B cell (primary cell): ENCODE data around the gene PNPLA1. TPM values are rescaled to one million over a fixed set of nuclear protein-coding genes. Genes with fewer than 3 reads are reported as not detected.

Source experiments
- ATAC-seq: fragments of 200-7000 bp; cut with Tn5 transposase; one replicate; pipeline ENCODE4 v1.10.0; 2021; ENCODE audit warnings: low read depth, mild to moderate bottlenecking, moderate number of reproducible peaks, moderate library complexity
- CTCF ChIA-PET: fragments of 350-600 bp; sonication (Branson Sonifier 250); formaldehyde crosslinking; loops from one replicate; lab custom pipeline; 2021; ENCODE audit warnings: antibody characterized with exemption, inconsistent platforms; lab: Charles Lee
- POLR2A ChIA-PET: fragments of 350-600 bp; sonication (Branson Sonifier 250); formaldehyde crosslinking; loops from one replicate; lab custom pipeline; 2021; ENCODE audit warnings: antibody characterized with exemption; lab: Charles Lee
- DNase-seq: peaks from one replicate; pipeline ENCODE4 v3.0.0; 2013
- H2AFZ ChIP-seq: 2 replicates; pipeline ENCODE4 v1.6.1; 2012; ENCODE audit warnings: mild to moderate bottlenecking, low read depth, low read length; ENCODE audit not compliant: insufficient read depth, poor library complexity, severe bottlenecking
- H3K27ac ChIP-seq, 2 donors: 1 replicate in 1 of 2; 2 replicates in 1 of 2; pipeline ENCODE4 v1.5.1; 2012 to 2013; ENCODE audit warnings: low read length in 2 of 2, mild to moderate bottlenecking in 2 of 2, moderate library complexity in 1 of 2
- H3K27me3 ChIP-seq, 4 experiments: fragments of 200-600 bp in 1 of 4; sonication (generic) in 1 of 4; replicated peaks in 1 of 4; 1 replicate in 2 of 4; 2 replicates in 2 of 4; pipeline versions ENCODE4 v1.6.1 to v1.7.0; 2013 to 2016; ENCODE audit warnings: low read length in 3 of 4, mild to moderate bottlenecking in 2 of 4, mixed read lengths in 1 of 4, moderate library complexity in 1 of 4; ENCODE audit not compliant: insufficient read depth in 4 of 4, control insufficient read depth in 3 of 4; ENCODE audit errors: control extremely low read depth in 1 of 4
- H3K36me3 ChIP-seq, 2 experiments: replicated peaks in 1 of 2; 1 replicate in 1 of 2; 2 replicates in 1 of 2; pipeline versions ENCODE4 v1.6.1 to v1.7.1; 2013; ENCODE audit warnings: low read length in 1 of 2; ENCODE audit not compliant: insufficient read depth in 2 of 2, control insufficient read depth in 1 of 2; ENCODE audit errors: control extremely low read depth in 1 of 2, extremely low read depth in 1 of 2
- H3K4me1 ChIP-seq, 2 donors: fragments of 200-600 bp in 1 of 2; sonication (generic) in 1 of 2; 1 replicate in 1 of 2; 2 replicates in 1 of 2; pipeline versions ENCODE4 v1.5.1 to v1.6.1; 2013 to 2017; ENCODE audit warnings: low read length in 2 of 2; ENCODE audit not compliant: control insufficient read depth in 2 of 2, insufficient read depth in 2 of 2
- H3K4me2 ChIP-seq: replicated peaks from 2 replicates; pipeline ENCODE3; 2012; ENCODE audit warnings: mild to moderate bottlenecking, low read depth, low read length; ENCODE audit not compliant: poor library complexity, severe bottlenecking
- H3K4me3 ChIP-seq, 5 experiments: fragments of 200-600 bp in 1 of 5; sonication (generic) in 1 of 5; 1 replicate in 3 of 5; 2 replicates in 2 of 5; pipeline versions ENCODE4 v1.5.1 to v1.7.0; 2011 to 2016; ENCODE audit warnings: low read length in 4 of 5, mild to moderate bottlenecking in 4 of 5, low read depth in 2 of 5, control low read depth in 1 of 5, moderate library complexity in 1 of 5; ENCODE audit not compliant: insufficient read depth in 1 of 5; ENCODE audit errors: control extremely low read depth in 1 of 5, extremely low read depth in 1 of 5
- H3K79me2 ChIP-seq: fragments of 200-600 bp; sonication (generic); one replicate; pipeline ENCODE4 v1.6.0; 2016; ENCODE audit warnings: low read length; ENCODE audit not compliant: control insufficient read depth, insufficient read depth
- H3K9ac ChIP-seq: fragments of 200-600 bp; sonication (generic); 2 replicates; pipeline ENCODE4 v1.6.1; 2017; ENCODE audit warnings: mild to moderate bottlenecking, low read length, moderate library complexity
- H3K9me3 ChIP-seq, 3 donors: one replicate each; pipeline versions ENCODE4 v1.6.1 to v1.7.1; 2013; ENCODE audit warnings: low read length in 2 of 3; ENCODE audit not compliant: control insufficient read depth in 2 of 3, insufficient read depth in 1 of 3; ENCODE audit errors: control extremely low read depth in 1 of 3
- H4K20me1 ChIP-seq: 2 replicates; pipeline ENCODE4 v1.6.0; 2012; ENCODE audit warnings: mild to moderate bottlenecking, low read length; ENCODE audit not compliant: insufficient read depth, control insufficient read depth, poor library complexity, severe bottlenecking
- H3K27ac Mint-ChIP-seq: one replicate; pipeline ENCODE4 v1.8.0; 2021; ENCODE audit warnings: mixed read lengths
- H3K27me3 Mint-ChIP-seq: one replicate; pipeline ENCODE4 v1.8.0; 2021; ENCODE audit warnings: mixed read lengths
- H3K4me1 Mint-ChIP-seq: one replicate; pipeline ENCODE4 v1.8.0; 2021; ENCODE audit warnings: mixed read lengths
- H3K4me3 Mint-ChIP-seq: one replicate; pipeline ENCODE4 v1.8.0; 2021; ENCODE audit warnings: mixed read lengths
- H3K9me3 Mint-ChIP-seq: one replicate; pipeline ENCODE4 v1.8.0; 2022; ENCODE audit warnings: mixed read lengths; ENCODE audit not compliant: insufficient read depth
- CTCF ChIP-seq: fragments of 200-600 bp; IDR thresholded peaks from one replicate; pipeline ENCODE4 v1.8.0; 2022; ENCODE audit warnings: antibody characterized with exemption, mild to moderate bottlenecking
- EZH2 ChIP-seq: IDR thresholded peaks from 2 replicates; pipeline ENCODE4 v1.6.1; 2012; ENCODE audit warnings: borderline replicate concordance, low read depth, mild to moderate bottlenecking, moderate library complexity, low read length; ENCODE audit not compliant: insufficient read depth, poor library complexity, severe bottlenecking
- WGBS: methylation state at CpG from one replicate; pipeline ENCODE4 v1.1.5; 2013; ENCODE audit warnings: missing lambda C conversion rate; ENCODE audit not compliant: insufficient coverage; 5-methylcytosine and 5-hydroxymethylcytosine counted together
- intact Hi-C: fragments of 100-400 bp; cut with micrococcal nuclease; formaldehyde crosslinking; loops from one replicate; pipeline ENCODE4 v1.10.0; 2022
- polyA plus RNA-seq: library from polyadenylated mRNA; depleted of rRNA; stranded (reverse); fragments of >200 nt; gene quantifications from 2 replicates; pipeline ENCODE4 v1.2.3, GENCODE V29; 2012
- total RNA-seq, 2 donors: library from RNA; stranded (reverse); fragments of 120-200 nt in 1 of 2; gene quantifications; 1 replicate in 1 of 2; 2 replicates in 1 of 2; pipeline versions ENCODE4 v1.2.3 to v1.2.4, GENCODE V29; 2013 to 2022

The PNPLA1 gene
- total and polyA plus RNA-seq, 2 donors (not counting 1 experiment from before 2014, with no cell fraction given), result 0.12 TPM; not detected in 1

DNA sequence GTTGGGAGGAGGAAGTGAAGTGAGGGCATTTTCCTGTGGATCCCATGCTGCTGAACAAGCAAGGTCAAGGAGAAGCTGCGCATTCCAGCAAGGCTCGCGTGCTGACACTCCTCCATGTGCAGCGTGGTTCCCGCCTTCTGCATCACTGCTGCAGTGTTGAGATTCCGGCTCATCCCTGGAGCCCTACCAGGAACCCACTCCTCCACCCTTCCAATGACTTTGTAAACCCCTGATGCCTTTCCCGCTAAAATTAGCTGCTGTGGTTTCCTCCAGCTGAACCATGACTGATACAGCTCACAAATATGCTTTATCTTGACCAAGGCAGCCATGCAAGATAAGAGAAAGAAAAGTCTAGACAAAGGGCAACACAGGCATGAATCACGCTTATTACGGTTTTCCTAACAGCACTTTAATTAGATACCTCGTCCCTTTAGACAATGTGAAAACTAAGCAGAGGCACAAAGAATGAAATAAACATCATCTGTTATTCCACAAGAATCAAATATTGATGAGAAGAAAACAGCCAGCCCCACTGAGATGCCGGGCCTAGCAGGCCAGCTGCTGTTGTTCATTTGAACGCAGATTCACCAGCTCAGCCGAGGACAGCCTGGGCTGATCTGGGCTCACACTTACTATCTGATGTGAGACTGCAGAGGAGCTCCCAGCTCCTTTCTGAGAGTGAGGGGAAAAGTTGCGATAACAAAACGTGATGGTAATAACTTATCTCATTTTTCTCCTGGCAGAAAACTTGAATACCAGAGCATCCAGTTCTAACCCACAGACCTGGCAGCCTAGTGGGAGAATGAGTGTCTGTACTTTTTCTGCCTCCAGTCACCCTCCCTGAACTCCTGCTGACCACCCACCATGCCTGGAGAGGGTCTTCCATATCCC is 81.1 kb downstream of the PNPLA1 start:
- Histone ChIP-seq H3K9me3 (peaks cover 0 to 3% (median under 1%) of the 10 kb centered on the region in 3 donors), H2AFZ (no peak overlapping the region), H3K36me3 (no peaks in the 10 kb centered on the region), H4K20me1 (no peaks in the 10 kb centered on the region), H3K9ac (no peak overlapping the region), H3K4me1 (no peaks in the 10 kb centered on the region), H3K79me2 (no peaks in the 10 kb centered on the region), H3K27me3 (no peaks in the 10 kb centered on the region), H3K4me2 (no peak overlapping the region), H3K4me3 (no peak overlapping the region), H3K27ac (no peak overlapping the region)
- Mint-ChIP-seq H3K27me3 (no peaks in the 10 kb centered on the region), H3K27ac (no peak overlapping the region), H3K4me3 (no peak overlapping the region), H3K9me3 (peaks cover 2% of the 10 kb centered on the region), H3K4me1 (no peaks in the 10 kb centered on the region)
- intact Hi-C loops, result no loop called here
- 75% methylated on average over 11 of the region's 15 CpGs for WGBS
- no peak for DNase-seq
- no peak for ATAC-seq
- ChIA-PET CTCF (interaction anchor here (2.6 to 15.7 kb wide), 2 partner anchors 10 to 46 kb away, joined by 11 to 149 read pairs; no protein-coding TSS in a partner anchor), POLR2A (no interaction called here)
- TF ChIP-seq CTCF (no peak), EZH2 (no peak)
